Tibial artery (tissue), 4 donors: ENCODE data around the gene PLCG2.
A peak's percentile ranks its signal among the peaks of the same experiment; 100 is the strongest.

Experiments
- DNase-seq, 2 donors: peaks; one replicate each; pipeline ENCODE4 v3.0.0-alpha.2; 2019
- H3K27ac ChIP-seq, 2 donors: fragments of 200-600 bp; sonication (generic) in 1 of 2; 1 replicate in 1 of 2; 2 replicates in 1 of 2; pipeline ENCODE4 v1.5.1; 2018 to 2019; ENCODE audit warnings: mild to moderate bottlenecking in 1 of 2
- H3K27me3 ChIP-seq, 2 donors: fragments of 200-600 bp; sonication (generic) in 1 of 2; one replicate each; pipeline versions ENCODE4 v1.5.1 to v1.6.0; 2016 to 2019
- H3K36me3 ChIP-seq, 3 donors: fragments of 200-600 bp; sonication (generic) in 2 of 3; one replicate each; pipeline ENCODE4 v1.5.1; 2016 to 2019; ENCODE audit warnings: mild to moderate bottlenecking in 2 of 3
- H3K4me1 ChIP-seq, 4 donors: fragments of 200-600 bp; sonication (generic) in 2 of 4; 1 replicate in 3 of 4; 2 replicates in 1 of 4; pipeline ENCODE4 v1.5.1; 2016 to 2019
- H3K4me3 ChIP-seq, 2 donors: fragments of 200-600 bp; sonication (generic) in 1 of 2; 1 replicate in 1 of 2; 2 replicates in 1 of 2; pipeline ENCODE4 v1.5.1; 2018 to 2019; ENCODE audit warnings: mild to moderate bottlenecking in 2 of 2
- H3K9me3 ChIP-seq, 3 donors: fragments of 200-600 bp; sonication (generic) in 1 of 3; one replicate each; pipeline ENCODE4 v1.5.1; 2016 to 2019
- intact Hi-C: fragments of 100-400 bp; cut with DNase I; formaldehyde crosslinking; loops from one replicate; pipeline ENCODE4 v1.15.0; 2023; ENCODE audit warnings: low total_unique reads
- TF ChIP-seq, protein P1 (sequence below), 2 experiments: fragments of 200-600 bp in 1 of 2; fragments of 450-650 bp in 1 of 2; IDR thresholded peaks; one replicate each; pipeline ENCODE4 v1.5.1; 2017 to 2019; ENCODE audit warnings: antibody characterized with exemption in 2 of 2, mild to moderate bottlenecking in 1 of 2, moderate library complexity in 1 of 2

PLCG2 gene

DNA sequence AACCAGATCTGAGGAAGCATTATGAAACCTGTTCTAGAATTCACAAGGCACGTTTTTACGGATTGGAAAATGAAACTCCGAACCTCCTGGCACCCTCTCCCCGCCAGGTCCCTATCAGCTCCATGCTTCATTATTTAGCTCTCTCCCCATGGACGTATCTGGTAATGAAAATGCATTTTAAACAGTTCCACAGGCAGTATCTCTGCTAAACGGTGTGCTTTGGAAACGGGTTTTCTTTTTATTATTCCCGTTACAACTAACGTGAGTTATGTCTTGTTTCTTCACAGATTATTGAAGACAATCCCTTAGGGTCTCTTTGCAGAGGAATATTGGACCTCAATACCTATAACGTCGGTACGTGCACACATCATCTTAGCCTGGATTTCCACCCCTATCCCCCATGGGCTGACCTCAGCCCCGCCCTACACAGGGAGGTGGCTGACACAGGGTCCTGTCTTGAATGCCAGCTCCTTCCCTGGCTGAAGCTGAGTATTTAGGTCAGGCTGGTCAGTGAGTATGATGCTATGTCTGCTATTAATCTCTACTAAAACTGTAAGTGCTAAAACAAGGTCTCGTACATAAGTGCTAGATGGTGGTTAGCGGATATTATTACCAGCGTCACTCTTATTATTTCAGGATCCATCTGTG lies 149.3 kb downstream of the PLCG2 start:
- DNase-seq, result peak in 1 of 2 donors; percentile 7
- Histone ChIP-seq H3K4me1 (no peaks in the 10 kb centered on the region), H3K27ac (no peak overlapping the region), H3K4me3 (no peak overlapping the region), H3K36me3 (no peaks in the 10 kb centered on the region), H3K9me3 (no peaks in the 10 kb centered on the region), H3K27me3 (peaks cover 0 to 4% of the 10 kb centered on the region in 2 donors)
- TF ChIP-seq, protein P1, sequence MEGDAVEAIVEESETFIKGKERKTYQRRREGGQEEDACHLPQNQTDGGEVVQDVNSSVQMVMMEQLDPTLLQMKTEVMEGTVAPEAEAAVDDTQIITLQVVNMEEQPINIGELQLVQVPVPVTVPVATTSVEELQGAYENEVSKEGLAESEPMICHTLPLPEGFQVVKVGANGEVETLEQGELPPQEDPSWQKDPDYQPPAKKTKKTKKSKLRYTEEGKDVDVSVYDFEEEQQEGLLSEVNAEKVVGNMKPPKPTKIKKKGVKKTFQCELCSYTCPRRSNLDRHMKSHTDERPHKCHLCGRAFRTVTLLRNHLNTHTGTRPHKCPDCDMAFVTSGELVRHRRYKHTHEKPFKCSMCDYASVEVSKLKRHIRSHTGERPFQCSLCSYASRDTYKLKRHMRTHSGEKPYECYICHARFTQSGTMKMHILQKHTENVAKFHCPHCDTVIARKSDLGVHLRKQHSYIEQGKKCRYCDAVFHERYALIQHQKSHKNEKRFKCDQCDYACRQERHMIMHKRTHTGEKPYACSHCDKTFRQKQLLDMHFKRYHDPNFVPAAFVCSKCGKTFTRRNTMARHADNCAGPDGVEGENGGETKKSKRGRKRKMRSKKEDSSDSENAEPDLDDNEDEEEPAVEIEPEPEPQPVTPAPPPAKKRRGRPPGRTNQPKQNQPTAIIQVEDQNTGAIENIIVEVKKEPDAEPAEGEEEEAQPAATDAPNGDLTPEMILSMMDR (IDR thresholded peaks at IDR 0.05), result no peak
- intact Hi-C loops, result no loop called here

DNA sequence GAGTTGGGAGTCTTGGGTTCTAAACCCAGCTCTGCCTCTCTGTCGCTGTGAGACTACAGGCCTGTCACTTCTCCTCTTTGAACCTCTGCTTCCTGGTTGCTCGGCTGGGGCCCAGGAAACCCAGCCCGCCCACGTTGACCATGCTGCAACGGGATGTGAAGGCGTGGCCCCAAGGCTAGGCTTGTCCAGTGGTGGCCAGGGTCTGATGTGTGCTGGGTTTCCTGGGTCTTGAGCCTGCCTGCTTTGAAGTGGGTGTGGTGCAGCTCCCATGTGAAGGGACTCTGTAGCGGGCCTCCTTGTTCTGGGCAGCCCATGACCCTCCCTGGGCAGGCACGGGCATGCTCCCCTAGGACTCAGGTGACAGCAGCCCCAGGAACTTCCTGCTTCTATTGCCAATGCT lies 149.9 kb downstream of the PLCG2 start:
- no peak for DNase-seq
- no peaks in the 10 kb centered on the region for H3K36me3 ChIP-seq
- peaks cover 0 to 4% of the 10 kb centered on the region in 2 donors for H3K27me3 ChIP-seq
- no peaks in the 10 kb centered on the region for H3K9me3 ChIP-seq
- intact Hi-C loops, result no loop called here
- no peaks in the 10 kb centered on the region for H3K4me1 ChIP-seq
- no peak overlapping the region for H3K27ac ChIP-seq
- no peak overlapping the region for H3K4me3 ChIP-seq
- TF ChIP-seq, protein P1 (IDR thresholded peaks at IDR 0.05), result no peak

DNA sequence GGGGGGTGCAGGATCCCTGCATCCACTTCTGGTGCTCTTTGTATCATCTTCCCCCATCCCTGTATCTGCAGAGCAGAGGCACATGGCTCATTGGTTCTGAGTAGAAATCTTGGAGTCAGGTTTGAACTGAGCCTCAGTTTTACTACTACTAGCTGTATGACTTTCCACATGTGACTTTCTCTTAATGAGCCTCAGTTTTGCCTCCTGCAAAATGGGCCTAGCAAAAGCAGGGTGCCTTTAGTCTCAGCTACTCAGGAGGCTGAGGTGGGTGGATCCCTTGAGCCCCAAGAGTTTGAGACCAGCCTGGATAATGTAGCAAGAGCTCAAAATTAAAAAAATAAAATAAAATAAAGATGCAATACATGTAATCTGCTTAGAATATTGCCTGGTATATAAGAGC lies 150.8 kb downstream of the PLCG2 start:
- no peaks in the 10 kb centered on the region for H3K4me1 ChIP-seq
- no peaks in the 10 kb centered on the region for H3K9me3 ChIP-seq
- peaks cover 0 to 4% of the 10 kb centered on the region in 2 donors for H3K27me3 ChIP-seq
- H3K4me3 ChIP-seq, result no peak overlapping the region
- H3K36me3 ChIP-seq, result no peaks in the 10 kb centered on the region
- H3K27ac ChIP-seq, result no peak overlapping the region
- TF ChIP-seq, protein P1 (IDR thresholded peaks at IDR 0.05), result no peak
- DNase-seq, result peak in 1 of 2 donors; percentile 28
- intact Hi-C loops, result no loop called here

DNA sequence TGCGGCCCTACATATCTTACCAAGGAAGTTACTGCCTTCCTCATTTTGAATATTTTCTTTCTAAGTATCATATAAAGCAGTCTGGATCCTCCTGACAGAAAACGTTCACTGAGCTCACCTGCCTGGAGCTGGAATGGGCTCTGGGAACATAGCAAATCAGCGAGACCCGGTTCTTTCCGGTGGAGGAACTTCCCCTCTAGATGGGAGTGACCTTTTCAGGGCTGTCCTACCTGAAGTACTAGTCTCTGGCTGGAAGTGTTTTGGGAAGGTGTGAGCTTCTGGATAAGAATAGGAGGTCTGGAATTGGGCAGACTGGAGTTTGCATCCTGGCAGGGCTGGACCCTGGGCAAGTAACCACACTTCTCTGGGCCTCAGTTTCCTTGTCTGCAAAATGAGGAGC lies 152.8 kb downstream of the PLCG2 start:
- TF ChIP-seq, protein P1 (IDR thresholded peaks at IDR 0.05), result no peak
- no peaks in the 10 kb centered on the region for H3K9me3 ChIP-seq
- H3K4me1 ChIP-seq, result no peaks in the 10 kb centered on the region
- no peak overlapping the region for H3K27ac ChIP-seq
- no peak overlapping the region for H3K4me3 ChIP-seq
- no peaks in the 10 kb centered on the region for H3K27me3 ChIP-seq
- H3K36me3 ChIP-seq, result peaks cover 0 to 8% (median 0%) of the 10 kb centered on the region in 3 donors
- peak in 1 of 2 donors; percentile 12 for DNase-seq
- intact Hi-C loops, result no loop called here

DNA sequence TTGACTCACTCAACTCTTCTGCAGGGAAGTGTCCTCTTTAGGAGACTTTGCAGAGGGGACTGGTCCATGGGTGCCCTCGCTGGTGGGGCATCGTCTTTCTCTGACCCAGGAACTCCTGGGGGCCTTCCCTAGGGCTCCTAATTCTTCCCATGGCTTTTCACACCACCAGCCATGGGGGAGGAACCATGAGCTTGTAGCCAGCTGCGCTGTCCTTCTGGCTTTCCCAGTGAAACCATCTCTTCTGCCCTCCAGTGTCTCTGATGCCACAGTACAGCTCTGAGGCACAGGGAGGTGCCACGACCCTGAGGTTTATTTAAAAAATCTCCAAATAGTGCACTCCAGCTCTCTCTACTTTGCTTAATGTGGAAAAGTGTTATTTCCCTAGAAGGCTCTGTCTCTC lies 153.6 kb downstream of the PLCG2 start:
- Histone ChIP-seq H3K9me3 (no peaks in the 10 kb centered on the region), H3K27me3 (peaks cover 0 to 3% of the 10 kb centered on the region in 2 donors), H3K4me3 (no peak overlapping the region), H3K27ac (no peak overlapping the region), H3K4me1 (no peaks in the 10 kb centered on the region), H3K36me3 (peaks cover 0 to 9% (median 0%) of the 10 kb centered on the region in 3 donors)
- TF ChIP-seq, protein P1 (IDR thresholded peaks at IDR 0.05), result no peak
- intact Hi-C loops, result no loop called here
- peak in 1 of 2 donors; percentile 20 for DNase-seq
